ENCODE data around the gene MGAT4A. TPM values are rescaled to one million over a fixed set of nuclear protein-coding genes. Genes with fewer than 3 reads are reported as not detected.

Gene MGAT4A
- total RNA-seq: under 0.01 TPM in 1 of 2 replicates, not detected in the other

DNA sequence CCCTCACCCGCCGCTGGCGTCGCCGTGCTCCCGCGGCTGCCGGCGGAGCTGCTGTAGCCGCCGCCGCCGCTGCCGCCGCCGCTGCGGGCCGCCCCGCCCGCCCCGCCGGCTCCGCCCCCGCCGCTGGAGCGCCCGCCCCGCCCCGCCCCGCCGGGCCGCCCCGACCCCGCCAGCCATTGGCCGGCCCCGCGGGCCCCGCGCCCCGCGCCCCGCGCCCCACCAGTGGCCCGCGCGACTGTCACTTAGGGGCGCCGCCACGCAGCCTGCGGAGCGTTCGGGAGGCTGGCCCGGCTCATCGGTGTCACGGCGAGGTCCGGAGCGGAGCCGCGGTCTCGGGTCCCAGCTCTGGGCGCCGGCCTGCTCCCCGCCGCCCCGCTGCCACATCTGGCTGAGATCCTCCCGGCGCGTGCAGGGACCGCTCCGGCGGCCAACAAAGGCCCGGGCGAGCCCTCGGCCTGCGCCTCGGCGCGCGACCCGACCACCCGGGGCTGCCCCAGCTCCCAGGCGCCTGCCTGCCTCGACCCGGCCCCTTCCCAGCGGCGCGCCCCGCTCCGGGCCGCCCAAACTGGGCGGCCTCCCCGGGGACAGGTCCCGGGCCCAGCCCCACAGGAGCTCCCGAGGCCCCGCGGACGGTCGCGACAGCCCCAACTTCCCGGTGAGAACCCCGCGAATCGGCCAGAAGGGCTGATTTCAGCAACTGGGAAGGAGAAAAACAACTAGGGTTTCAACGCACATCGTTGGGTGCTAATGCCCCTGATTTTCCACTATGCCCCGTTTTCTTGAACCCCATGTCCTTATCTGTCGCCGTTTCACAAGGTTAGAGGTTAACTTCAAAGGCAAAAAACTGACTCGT is at the start of gene MGAT4A:
Gene MGAT4A (minus strand): TSS at position 92 of the 853 bp plus-strand sequence. CDS start 4,800 bp downstream, outside the sequence.

DNA sequence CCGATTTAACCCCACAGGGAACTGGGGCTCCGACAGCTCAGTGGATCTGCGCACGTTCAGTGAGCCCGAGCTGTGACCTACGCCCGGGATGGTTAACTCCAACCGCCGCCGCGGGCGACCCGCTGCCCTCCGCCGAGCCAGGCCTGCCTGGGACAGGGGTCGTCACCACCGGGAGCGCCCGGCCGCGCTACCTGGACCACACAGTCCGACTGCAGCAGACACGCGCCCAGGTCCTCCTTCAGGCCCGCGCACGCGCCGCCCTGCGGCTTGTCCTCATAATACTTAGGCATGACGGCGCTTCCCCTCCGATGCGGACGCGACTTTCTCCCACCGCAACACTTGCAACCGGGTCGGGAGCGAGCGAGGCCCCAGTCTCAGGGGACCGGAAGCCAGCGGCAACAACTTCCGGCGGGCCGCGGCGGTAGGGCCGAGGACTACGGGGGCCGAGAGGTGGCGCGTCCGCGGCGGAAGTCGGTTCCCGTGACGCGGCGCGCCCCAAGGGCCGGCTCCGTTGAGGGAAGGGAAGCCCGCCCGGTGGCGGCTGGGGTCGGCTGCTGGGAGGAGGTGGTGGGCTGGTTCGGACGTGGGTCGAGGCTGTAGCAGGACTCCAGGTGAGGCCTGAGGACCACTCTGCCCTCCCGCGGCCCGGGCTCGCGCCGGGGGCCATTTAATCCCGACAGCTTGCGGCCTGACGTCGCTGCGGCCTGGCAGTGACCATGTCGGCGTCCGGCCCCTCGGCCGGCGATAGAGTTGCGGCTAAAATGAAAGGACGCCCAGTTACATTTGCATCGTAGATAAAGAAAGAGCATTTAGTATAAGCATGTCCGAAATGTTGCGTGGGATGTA is 122.6 kb downstream of the MGAT4A start, which contains the start of the genes COA5 and UNC50:
Gene COA5 (minus strand): TSS at position 397 of the 846 bp plus-strand sequence. CDS start 107 bp downstream, at position 290.
Gene UNC50 (plus strand): TSS at position 474 of the 846 bp plus-strand sequence. CDS start 1,171 bp downstream, outside the sequence.

Other genes starting within 250 kb of the MGAT4A start
- 20.9 and 29.4 TPM in 2 replicates for gene COA5, start 122.6 kb downstream of the MGAT4A start, total RNA-seq
- gene UNC50, start 122.5 kb downstream of the MGAT4A start, total RNA-seq: 51.9 and 59.7 TPM in 2 replicates
- gene CRACDL, start 205.1 kb upstream of the MGAT4A start, total RNA-seq: not detected in 2 replicates